ENCODE results near the gene ALPL. TPM values are rescaled to one million over a fixed set of nuclear protein-coding genes. Genes with fewer than 3 reads are reported as not detected.
A peak's percentile ranks its signal among the peaks of the same experiment; 100 is the strongest.

ALPL gene
- total RNA-seq, 1 experiment from 2014 or later: 140 TPM

GRCh38 chr1:21604208-21604957, 95.2 kb downstream of the ALPL start:
- no peak overlapping the region for H3K4me3 Mint-ChIP-seq
- peaks cover 17% of the 10 kb centered on the region for H3K4me1 Mint-ChIP-seq
- H3K27me3 Mint-ChIP-seq (ENCODE audit: low read depth): no peaks in the 10 kb centered on the region
- CTCF ChIA-PET: interaction anchor here (1.2 kb wide), 1 partner anchor 9 kb away, joined by 3 read pairs; no protein-coding TSS in a partner anchor
- H3K36me3 Mint-ChIP-seq: no peaks in the 10 kb centered on the region
- POLR2A ChIA-PET: no interaction called here
- ATAC-seq: no peak
- TF ChIP-seq ZNF416 (CRISPR knock-in tag; IDR thresholded peaks at IDR 0.05): no peak
- TF ChIP-seq ZNF425 (CRISPR knock-in tag; conservative IDR thresholded peaks at IDR 0.05): no peak
- TF ChIP-seq ZNF219 (CRISPR knock-in tag; IDR thresholded peaks at IDR 0.05; ENCODE audit: borderline replicate concordance): no peak
- no peak for TF ChIP-seq MXD4 (CRISPR knock-in tag; IDR thresholded peaks at IDR 0.05; ENCODE audit: borderline replicate concordance)
- TF ChIP-seq ARID4B (CRISPR knock-in tag; IDR thresholded peaks at IDR 0.05; ENCODE audit: borderline replicate concordance): no peak
- no peak for TF ChIP-seq JUN (CRISPR knock-in tag; IDR thresholded peaks at IDR 0.05)
- TF ChIP-seq, protein P1, sequence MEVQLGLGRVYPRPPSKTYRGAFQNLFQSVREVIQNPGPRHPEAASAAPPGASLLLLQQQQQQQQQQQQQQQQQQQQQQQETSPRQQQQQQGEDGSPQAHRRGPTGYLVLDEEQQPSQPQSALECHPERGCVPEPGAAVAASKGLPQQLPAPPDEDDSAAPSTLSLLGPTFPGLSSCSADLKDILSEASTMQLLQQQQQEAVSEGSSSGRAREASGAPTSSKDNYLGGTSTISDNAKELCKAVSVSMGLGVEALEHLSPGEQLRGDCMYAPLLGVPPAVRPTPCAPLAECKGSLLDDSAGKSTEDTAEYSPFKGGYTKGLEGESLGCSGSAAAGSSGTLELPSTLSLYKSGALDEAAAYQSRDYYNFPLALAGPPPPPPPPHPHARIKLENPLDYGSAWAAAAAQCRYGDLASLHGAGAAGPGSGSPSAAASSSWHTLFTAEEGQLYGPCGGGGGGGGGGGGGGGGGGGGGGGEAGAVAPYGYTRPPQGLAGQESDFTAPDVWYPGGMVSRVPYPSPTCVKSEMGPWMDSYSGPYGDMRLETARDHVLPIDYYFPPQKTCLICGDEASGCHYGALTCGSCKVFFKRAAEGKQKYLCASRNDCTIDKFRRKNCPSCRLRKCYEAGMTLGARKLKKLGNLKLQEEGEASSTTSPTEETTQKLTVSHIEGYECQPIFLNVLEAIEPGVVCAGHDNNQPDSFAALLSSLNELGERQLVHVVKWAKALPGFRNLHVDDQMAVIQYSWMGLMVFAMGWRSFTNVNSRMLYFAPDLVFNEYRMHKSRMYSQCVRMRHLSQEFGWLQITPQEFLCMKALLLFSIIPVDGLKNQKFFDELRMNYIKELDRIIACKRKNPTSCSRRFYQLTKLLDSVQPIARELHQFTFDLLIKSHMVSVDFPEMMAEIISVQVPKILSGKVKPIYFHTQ (CRISPR knock-in tag; IDR thresholded peaks at IDR 0.05): no peak
- no peak for TF ChIP-seq ATF1 (CRISPR knock-in tag; IDR thresholded peaks at IDR 0.05)
- TF ChIP-seq, protein P2, sequence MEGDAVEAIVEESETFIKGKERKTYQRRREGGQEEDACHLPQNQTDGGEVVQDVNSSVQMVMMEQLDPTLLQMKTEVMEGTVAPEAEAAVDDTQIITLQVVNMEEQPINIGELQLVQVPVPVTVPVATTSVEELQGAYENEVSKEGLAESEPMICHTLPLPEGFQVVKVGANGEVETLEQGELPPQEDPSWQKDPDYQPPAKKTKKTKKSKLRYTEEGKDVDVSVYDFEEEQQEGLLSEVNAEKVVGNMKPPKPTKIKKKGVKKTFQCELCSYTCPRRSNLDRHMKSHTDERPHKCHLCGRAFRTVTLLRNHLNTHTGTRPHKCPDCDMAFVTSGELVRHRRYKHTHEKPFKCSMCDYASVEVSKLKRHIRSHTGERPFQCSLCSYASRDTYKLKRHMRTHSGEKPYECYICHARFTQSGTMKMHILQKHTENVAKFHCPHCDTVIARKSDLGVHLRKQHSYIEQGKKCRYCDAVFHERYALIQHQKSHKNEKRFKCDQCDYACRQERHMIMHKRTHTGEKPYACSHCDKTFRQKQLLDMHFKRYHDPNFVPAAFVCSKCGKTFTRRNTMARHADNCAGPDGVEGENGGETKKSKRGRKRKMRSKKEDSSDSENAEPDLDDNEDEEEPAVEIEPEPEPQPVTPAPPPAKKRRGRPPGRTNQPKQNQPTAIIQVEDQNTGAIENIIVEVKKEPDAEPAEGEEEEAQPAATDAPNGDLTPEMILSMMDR (IDR thresholded peaks at IDR 0.05): no peak
- TF ChIP-seq, protein P3, sequence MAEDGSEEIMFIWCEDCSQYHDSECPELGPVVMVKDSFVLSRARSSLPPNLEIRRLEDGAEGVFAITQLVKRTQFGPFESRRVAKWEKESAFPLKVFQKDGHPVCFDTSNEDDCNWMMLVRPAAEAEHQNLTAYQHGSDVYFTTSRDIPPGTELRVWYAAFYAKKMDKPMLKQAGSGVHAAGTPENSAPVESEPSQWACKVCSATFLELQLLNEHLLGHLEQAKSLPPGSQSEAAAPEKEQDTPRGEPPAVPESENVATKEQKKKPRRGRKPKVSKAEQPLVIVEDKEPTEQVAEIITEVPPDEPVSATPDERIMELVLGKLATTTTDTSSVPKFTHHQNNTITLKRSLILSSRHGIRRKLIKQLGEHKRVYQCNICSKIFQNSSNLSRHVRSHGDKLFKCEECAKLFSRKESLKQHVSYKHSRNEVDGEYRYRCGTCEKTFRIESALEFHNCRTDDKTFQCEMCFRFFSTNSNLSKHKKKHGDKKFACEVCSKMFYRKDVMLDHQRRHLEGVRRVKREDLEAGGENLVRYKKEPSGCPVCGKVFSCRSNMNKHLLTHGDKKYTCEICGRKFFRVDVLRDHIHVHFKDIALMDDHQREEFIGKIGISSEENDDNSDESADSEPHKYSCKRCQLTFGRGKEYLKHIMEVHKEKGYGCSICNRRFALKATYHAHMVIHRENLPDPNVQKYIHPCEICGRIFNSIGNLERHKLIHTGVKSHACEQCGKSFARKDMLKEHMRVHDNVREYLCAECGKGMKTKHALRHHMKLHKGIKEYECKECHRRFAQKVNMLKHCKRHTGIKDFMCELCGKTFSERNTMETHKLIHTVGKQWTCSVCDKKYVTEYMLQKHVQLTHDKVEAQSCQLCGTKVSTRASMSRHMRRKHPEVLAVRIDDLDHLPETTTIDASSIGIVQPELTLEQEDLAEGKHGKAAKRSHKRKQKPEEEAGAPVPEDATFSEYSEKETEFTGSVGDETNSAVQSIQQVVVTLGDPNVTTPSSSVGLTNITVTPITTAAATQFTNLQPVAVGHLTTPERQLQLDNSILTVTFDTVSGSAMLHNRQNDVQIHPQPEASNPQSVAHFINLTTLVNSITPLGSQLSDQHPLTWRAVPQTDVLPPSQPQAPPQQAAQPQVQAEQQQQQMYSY (CRISPR knock-in tag; IDR thresholded peaks at IDR 0.05): no peak
- TF ChIP-seq, protein P4, sequence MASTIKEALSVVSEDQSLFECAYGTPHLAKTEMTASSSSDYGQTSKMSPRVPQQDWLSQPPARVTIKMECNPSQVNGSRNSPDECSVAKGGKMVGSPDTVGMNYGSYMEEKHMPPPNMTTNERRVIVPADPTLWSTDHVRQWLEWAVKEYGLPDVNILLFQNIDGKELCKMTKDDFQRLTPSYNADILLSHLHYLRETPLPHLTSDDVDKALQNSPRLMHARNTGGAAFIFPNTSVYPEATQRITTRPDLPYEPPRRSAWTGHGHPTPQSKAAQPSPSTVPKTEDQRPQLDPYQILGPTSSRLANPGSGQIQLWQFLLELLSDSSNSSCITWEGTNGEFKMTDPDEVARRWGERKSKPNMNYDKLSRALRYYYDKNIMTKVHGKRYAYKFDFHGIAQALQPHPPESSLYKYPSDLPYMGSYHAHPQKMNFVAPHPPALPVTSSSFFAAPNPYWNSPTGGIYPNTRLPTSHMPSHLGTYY (CRISPR knock-in tag; IDR thresholded peaks at IDR 0.05): no peak
- TF ChIP-seq MLX (CRISPR knock-in tag; IDR thresholded peaks at IDR 0.05): no peak
- DNase-seq (ENCODE audit: low spot score): no peak
- no peaks in the 10 kb centered on the region for H3K9me3 Mint-ChIP-seq
- peak overlapping the region; percentile 42; the same call in 1 of the 2 replicates for H3K27ac Mint-ChIP-seq
